ENCODE measurements around the gene RASA1.

GRCh38 chr5:87303324-87303723 is 35.6 kb downstream of the RASA1 start:
- TF ChIP-seq CTCF (IDR thresholded peaks at IDR 0.05 in 2 of 3, conservative IDR thresholded peaks at IDR 0.05 in 1 of 3; ENCODE audit: borderline replicate concordance in 1 of 3, insufficient read depth in 1 of 3, low read depth in 2 of 3, low read length in 2 of 3) (no peak), EZH2 (IDR thresholded peaks at IDR 0.05) (no peak), POLR2A (IDR thresholded peaks at IDR 0.05; ENCODE audit: borderline replicate concordance, extremely low read depth, insufficient read depth, insufficient read length) (no peak), MAX (IDR thresholded peaks at IDR 0.05) (no peak), POLR2AphosphoS5 (IDR thresholded peaks at IDR 0.05; ENCODE audit: low read depth, low read length) (no peak), EZH2phosphoT487 (IDR thresholded peaks at IDR 0.05; ENCODE audit: borderline replicate concordance) (no peak), YY1 (IDR thresholded peaks at IDR 0.05; ENCODE audit: extremely low read depth, insufficient replicate concordance, low read depth, low read length) (no peak), FOSL1 (IDR thresholded peaks at IDR 0.05; ENCODE audit: low read depth) (no peak), ZBTB33 (IDR thresholded peaks at IDR 0.05; ENCODE audit: extremely low read depth, insufficient replicate concordance, low read length) (no peak), SP1 (IDR thresholded peaks at IDR 0.05; ENCODE audit: low read depth) (no peak), CEBPB (IDR thresholded peaks at IDR 0.05; ENCODE audit: low read depth) (no peak), ZNF274 (IDR thresholded peaks at IDR 0.05; ENCODE audit: low read depth, low read length) (no peak), TCF7L2 (IDR thresholded peaks at IDR 0.05; ENCODE audit: borderline replicate concordance, extremely low read depth, insufficient read depth, insufficient read length) (no peak), RAD21 (IDR thresholded peaks at IDR 0.05; ENCODE audit: low read depth) (no peak)

Data from HCT116 (cell line).